Gastrocnemius medialis (tissue), 4 donors: ENCODE data around the gene TMEM109.

Experiments used
- CTCF ChIP-seq, 5 experiments: fragments of 450-650 bp in 3 of 5; fragments of 200-600 bp in 2 of 5; sonication (generic) in 2 of 5; IDR thresholded peaks in 4 of 5; conservative IDR thresholded peaks in 1 of 5; 1 replicate in 4 of 5; 2 replicates in 1 of 5; pipeline ENCODE4 v1.5.1; 2016 to 2019; ENCODE audit warnings: antibody characterized with exemption in 5 of 5, mild to moderate bottlenecking in 3 of 5, moderate library complexity in 3 of 5
- POLR2A ChIP-seq, 2 donors: fragments of 450-650 bp; IDR thresholded peaks; one replicate each; pipeline ENCODE4 v1.6.1; 2017; ENCODE audit warnings: antibody characterized with exemption in 2 of 2, mild to moderate bottlenecking in 2 of 2, moderate library complexity in 2 of 2

DNA sequence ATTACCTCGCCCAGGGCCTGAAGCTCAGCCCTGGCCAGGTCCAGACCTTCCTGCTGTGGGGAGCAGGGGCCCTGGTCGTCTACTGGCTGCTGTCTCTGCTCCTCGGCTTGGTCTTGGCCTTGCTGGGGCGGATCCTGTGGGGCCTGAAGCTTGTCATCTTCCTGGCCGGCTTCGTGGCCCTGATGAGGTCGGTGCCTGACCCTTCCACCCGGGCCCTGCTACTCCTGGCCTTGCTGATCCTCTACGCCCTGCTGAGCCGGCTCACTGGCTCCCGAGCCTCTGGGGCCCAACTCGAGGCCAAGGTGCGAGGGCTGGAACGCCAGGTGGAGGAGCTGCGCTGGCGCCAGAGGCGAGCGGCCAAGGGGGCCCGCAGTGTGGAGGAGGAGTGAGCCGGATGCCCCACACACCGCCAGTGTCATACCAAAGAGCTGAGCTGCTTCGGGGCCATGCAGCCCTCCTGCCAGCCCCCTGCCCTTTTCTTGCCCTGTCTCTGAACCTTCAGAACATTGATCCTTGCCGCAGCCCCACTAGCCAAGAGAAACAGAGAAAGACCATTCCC is 7.9 kb downstream of the TMEM109 start:
- no peak for TF ChIP-seq CTCF (IDR thresholded peaks at IDR 0.05 in 4 of 5, conservative IDR thresholded peaks at IDR 0.05 in 1 of 5)
- TF ChIP-seq POLR2A (IDR thresholded peaks at IDR 0.05) = no peak
